Measurements from ENCODE around the gene C1orf35. TPM values are rescaled to one million over a fixed set of nuclear protein-coding genes. Genes with fewer than 3 reads are reported as not detected.

C1orf35 gene
- total and polyA plus RNA-seq, 9 of the 15 experiments (the other 6 are each of a cell fraction or from before 2014, with no cell fraction given), result 3.2 to 48.7 (median 12.5) TPM

DNA sequence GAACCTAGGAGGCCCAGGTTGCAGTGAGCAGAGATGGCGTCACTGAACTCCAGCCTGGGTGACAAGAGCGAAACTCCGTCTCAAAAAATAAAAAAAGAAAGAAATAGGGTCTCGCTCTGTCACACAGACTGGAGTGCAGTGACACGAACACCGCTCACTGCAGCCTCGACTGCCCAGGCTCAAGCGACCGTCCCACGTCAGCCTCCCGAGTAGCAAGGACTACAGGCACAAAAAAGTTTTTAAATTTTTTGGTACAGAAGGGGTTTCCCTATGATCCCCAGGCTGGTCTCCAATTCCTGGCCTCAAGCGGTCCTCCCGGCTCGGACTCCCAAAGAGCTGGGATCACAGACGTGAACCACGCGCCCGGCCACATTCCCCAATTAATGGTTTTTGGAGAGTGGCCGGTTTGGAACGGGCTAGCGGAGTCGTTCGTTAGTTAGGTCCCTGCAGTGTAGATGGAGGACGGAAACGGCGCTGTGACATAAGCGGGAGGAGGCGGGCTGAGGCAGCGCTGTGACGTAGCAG lies 36.3 kb upstream of the C1orf35 start (continued):
- no peak for TF ChIP-seq ZNF436 (CRISPR knock-in tag; IDR thresholded peaks at IDR 0.05)
- no peak for TF ChIP-seq NR3C1 (CRISPR knock-in tag; IDR thresholded peaks at IDR 0.05)
- TF ChIP-seq IRF2 (CRISPR knock-in tag; IDR thresholded peaks at IDR 0.05), result no peak
- TF ChIP-seq MYNN (IDR thresholded peaks at IDR 0.05), result no peak
- no peak for TF ChIP-seq MYNN (CRISPR knock-in tag; IDR thresholded peaks at IDR 0.05)
- TF ChIP-seq SIRT6 (IDR thresholded peaks at IDR 0.05; ENCODE audit: low read depth, low read length), result no peak
- TF ChIP-seq, protein P1, sequence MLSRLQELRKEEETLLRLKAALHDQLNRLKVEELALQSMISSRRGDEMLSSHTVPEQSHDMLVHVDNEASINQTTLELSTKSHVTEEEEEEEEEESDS (CRISPR knock-in tag; IDR thresholded peaks at IDR 0.05), result no peak
- no peak; the same call in 1 of the 2 replicates for TF ChIP-seq ZNF79 (CRISPR knock-in tag; IDR thresholded peaks at IDR 0.05; ENCODE audit: low read depth)
- TF ChIP-seq AFF1 (IDR thresholded peaks at IDR 0.05; ENCODE audit: low read depth in 1 of 2, partially characterized antibody in 2 of 2), result peak in 1 of 2 experiments; percentile 57
- TF ChIP-seq XRCC5 (IDR thresholded peaks at IDR 0.05; ENCODE audit: low read depth, low read length), result no peak
- TF ChIP-seq ZBTB12 (CRISPR knock-in tag; IDR thresholded peaks at IDR 0.05), result no peak
- no peak for TF ChIP-seq GTF2E2 (tag; IDR thresholded peaks at IDR 0.05)
- no peak for TF ChIP-seq TAL1 (IDR thresholded peaks at IDR 0.05)
- no peak for TF ChIP-seq ILK (tag; IDR thresholded peaks at IDR 0.05; ENCODE audit: borderline replicate concordance, low read depth)
- TF ChIP-seq ZNF584 (CRISPR knock-in tag; IDR thresholded peaks at IDR 0.05; ENCODE audit: low read depth), result no peak
- no peak for TF ChIP-seq MTA3 (IDR thresholded peaks at IDR 0.05; ENCODE audit: borderline replicate concordance)
- no peak for TF ChIP-seq U2AF2 (optimal IDR thresholded peaks at IDR 0.05; ENCODE audit: low read depth, low read length)
- TF ChIP-seq ZC3H11A (IDR thresholded peaks at IDR 0.05; ENCODE audit: low read depth, low read length), result no peak
- TF ChIP-seq POU5F1 (IDR thresholded peaks at IDR 0.05; ENCODE audit: borderline replicate concordance, low read depth, low read length, partially characterized antibody), result no peak
- TF ChIP-seq KDM2B (CRISPR knock-in tag; IDR thresholded peaks at IDR 0.05), result no peak
- peak; percentile 55 for TF ChIP-seq TAF1 (IDR thresholded peaks at IDR 0.05; ENCODE audit: control insufficient read depth, extremely low read depth, insufficient read depth, low read length, severe bottlenecking)
- TF ChIP-seq MEF2D (tag; conservative IDR thresholded peaks at IDR 0.05; ENCODE audit: low read depth), result no peak
- no peak for TF ChIP-seq ZFPM2 (CRISPR knock-in tag; IDR thresholded peaks at IDR 0.05)
- TF ChIP-seq GTF2F1 (IDR thresholded peaks at IDR 0.05; ENCODE audit: low read depth, low read length), result no peak
